Measurements from ENCODE around the gene DHRS11.
"Not testable (repeated sequence)": the region's sequence is repeated elsewhere in the genome, so short reads cannot be mapped to it uniquely, and the experiment has no call there.

DHRS11 gene

DNA sequence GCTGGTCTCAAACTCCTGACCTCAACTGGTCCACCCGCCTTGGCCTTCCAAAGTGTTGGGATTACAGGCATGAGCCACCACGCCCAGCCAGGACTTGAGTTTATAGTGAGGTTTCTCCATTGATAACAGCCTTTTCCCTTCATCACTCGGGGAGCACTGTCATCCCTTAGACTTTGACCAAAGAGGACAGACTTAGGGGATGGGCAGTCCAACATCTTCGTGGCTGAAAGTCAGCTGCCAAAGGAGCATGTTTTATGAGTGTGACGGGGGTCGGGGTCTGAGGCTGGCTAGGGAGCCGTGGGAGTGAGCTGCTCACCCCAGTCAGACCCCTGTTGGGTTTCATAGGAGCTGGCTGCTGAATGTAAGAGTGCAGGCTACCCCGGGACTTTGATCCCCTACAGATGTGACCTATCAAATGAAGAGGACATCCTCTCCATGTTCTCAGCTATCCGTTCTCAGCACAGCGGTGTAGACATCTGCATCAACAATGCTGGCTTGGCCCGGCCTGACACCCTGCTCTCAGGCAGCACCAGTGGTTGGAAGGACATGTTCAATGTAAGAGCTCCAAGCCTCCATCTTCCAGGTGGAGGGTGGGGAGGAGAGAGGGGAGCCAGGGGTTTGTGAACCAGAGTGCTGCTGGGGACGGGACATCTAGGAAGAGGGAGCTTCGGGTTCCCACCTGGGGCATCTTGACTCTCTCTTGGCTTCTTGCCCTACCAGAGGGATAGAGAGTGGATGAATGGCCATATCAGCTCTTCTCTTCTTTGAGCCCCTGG, 3.1 kb downstream of the DHRS11 start:
- no peak for DNase-seq

DNA sequence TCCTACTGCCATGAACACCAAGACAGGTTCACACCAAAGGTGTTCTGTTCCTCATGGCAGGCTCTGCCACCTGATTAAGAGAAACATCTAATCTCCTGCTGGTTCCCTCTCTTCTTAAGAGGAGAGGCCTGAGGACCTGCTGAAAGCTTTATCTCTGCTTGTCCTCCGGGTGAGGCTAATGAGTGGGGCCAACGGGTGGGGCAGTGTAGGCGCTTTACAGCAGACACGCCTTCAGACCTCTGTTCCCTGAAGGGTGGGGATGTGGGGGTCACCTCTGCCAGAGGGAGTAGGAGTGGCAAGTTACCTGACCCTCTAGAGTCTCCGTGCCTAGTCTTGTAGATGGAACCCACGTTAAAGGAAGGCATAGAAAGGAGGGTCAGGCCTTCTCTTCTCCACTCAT, 5.5 kb downstream of the DHRS11 start:
- no peak for DNase-seq

DNA sequence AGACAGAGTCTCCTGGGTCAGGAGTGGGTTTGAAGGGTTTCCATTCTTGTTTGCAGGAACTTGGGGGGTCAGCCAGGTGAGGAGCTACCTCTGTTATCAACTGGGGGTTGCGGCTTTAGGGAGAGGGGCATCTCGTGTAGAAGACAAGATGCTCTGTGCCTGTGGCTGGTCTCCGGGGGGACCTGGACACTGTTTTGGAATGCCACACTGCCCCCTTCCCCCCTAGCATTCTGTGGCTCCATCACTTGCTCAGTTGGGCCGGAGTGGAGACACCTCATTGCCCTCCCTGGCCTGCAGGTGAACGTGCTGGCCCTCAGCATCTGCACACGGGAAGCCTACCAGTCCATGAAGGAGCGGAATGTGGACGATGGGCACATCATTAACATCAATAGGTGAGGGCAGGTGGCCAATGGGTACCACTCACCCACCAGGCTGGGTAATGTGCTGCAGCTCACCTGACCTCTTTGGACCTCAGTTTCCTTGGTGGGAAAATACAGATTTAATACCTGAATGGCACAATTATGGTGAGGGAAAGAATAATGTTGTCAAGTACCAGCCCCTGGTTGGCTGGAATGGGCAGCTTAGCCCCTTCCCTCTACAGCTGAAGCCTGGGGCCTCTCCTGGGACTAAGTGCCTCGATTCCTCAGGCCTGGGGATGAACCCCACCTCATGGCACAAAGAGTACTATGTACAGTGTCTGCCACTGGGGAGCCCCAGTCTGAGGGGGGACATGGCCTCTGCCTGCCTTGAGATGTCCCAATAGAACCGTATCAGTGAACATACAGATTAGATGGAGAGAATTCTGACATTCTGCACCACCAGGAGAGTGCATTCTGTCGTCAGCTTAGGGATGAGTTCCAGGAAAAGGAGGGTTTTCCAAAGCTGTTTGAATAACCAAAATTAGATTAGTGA, 6.4 kb downstream of the DHRS11 start:
- no peak for DNase-seq

GRCh38 chr17:36598951-36599401, 7.3 kb downstream of the DHRS11 start:
- DNase-seq: no peak

DNA sequence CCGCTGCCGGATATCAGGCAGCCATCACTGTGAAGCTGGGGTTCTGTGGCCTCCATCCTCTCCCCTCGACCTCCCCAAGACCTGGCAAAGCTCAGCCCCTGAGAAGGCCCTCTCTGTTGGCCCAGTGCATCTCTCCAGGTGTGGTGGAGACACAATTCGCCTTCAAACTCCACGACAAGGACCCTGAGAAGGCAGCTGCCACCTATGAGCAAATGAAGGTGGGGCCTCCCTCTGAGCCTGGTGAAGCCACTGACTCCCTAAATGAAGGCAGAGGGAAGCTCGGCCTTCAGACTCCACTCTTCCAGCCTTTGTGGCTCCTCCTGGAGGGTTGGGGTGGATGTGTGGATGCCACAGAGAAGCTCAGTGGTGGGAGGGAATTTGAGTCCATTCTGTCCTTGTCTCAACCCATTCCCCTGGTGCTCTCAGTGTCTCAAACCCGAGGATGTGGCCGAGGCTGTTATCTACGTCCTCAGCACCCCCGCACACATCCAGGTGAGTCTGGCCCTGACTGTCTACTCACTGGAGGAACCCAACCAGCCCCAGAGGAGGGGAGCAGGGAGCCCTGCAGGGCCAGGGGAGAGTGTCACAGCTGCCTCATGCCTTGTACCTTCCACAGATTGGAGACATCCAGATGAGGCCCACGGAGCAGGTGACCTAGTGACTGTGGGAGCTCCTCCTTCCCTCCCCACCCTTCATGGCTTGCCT, 8.0 kb downstream of the DHRS11 start:
- no peak for DNase-seq

- no peak for DNase-seq
Observed at GRCh38 chr17:36600465-36600864, 8.8 kb downstream of the DHRS11 start.

DNA sequence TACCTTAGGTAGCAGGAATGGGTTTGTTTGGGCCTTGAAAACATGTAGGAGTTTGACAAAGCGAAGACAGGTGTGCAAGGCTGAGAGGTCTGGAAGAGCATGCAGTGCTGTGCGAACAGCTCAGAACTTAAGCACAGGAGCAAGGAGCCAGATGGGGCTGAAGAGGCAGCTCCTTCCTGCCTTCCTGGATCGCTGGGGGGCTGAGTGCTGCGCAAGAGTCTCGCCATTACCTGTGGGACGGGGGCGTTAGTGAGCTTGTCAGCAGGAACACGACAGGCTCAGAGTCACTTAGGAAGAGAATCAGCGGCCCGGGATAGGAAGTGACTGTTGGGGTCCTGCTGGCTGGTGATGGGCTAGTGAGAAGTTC, 9.2 kb downstream of the DHRS11 start:
- DNase-seq: no peak

DNA sequence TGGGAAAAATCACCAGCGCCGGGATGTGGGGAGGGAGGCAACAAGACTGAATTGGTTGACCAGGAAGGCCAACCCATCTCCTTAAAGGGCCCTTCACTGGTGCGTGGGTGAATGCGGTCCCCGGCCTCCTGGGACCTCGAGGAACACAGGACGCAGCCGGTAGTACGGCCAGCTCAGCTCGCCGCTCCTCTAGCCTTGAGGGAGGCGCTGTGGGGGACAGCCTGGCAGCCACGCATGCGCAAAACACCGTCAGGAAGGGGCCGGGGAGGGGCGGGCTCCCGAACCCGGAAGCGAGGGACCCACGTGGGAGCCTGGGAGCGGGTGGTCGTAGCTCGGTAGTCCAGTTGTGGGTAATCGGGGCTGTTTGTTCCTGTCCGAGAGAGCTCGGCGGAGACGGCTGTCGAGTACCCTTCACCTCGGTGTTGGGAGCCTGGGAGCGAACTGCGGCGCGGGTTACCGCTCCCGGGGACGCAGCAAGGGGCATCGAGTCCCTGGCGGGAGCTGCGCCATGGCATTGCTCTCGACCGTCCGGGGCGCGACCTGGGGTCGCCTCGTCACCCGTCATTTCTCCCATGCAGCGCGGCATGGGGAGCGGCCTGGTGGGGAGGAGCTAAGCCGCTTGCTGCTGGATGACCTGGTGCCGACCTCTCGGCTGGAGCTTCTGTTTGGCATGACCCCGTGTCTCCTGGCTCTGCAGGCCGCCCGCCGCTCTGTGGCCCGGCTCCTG, 9.8 kb downstream of the DHRS11 start, which contains the start of gene MRM1:
Gene MRM1 (plus strand): TSS at position 281 of the 727 bp plus-strand sequence. CDS start 228 bp downstream, at position 509.
- peak; percentile 93 for DNase-seq

- DNase-seq: peak; percentile 25
Observed at GRCh38 chr17:36602030-36602748, 10.5 kb downstream of the DHRS11 start.

GRCh38 chr17:36602924-36603384, 11.3 kb downstream of the DHRS11 start:
- DNase-seq: peak; percentile 79

DNA sequence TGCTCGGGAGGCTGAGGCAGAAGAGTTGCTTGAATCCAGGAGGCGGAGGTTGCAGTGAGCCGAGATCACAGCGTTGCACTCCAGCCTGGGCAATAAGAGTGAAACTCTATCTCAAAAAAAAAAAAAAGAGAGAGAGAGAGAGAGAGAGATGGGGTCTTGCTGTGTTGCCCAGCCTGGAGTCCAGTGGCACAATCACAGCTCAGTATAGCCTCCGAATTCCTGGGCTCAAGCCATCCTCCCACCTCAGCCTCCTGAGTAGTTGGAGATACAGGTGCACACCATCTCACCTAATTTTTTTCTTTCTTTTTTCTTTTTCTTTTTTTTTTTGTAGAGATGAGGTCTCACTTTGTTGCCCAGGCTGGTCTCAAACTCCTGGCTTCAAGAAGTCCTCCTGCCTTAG, 13.3 kb downstream of the DHRS11 start:
- not testable (repeated sequence) for DNase-seq

GRCh38 chr17:36608280-36608679, 16.6 kb downstream of the DHRS11 start:
- DNase-seq: no peak

- peak; percentile 30 for DNase-seq
Observed at GRCh38 chr17:36608794-36609497, 17.3 kb downstream of the DHRS11 start.

GRCh38 chr17:36609498-36609862, 17.8 kb downstream of the DHRS11 start:
- no peak for DNase-seq

- DNase-seq: no peak
Observed at GRCh38 chr17:36610474-36610873, 18.8 kb downstream of the DHRS11 start.

GRCh38 chr17:36611345-36612072, 19.8 kb downstream of the DHRS11 start:
- DNase-seq: no peak

DNA sequence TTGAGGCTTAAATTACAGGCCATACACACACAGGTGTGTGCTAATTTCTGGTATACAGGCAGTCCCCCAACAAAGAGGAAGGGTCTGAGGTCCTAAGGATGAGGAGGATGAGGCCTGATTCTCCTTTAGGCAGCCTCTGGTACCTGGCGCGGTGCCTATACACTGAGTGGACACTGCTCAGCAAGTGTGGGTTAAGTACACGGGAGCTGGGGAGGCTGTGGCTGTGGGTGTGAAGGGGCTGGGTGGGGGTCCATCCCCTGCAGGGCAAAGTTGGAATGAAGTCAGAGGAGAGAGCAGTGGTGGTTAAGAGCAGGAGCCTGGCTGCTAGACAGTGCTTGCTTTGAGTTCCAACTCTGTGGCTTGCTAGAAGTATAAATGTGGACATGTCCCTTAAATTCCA, 20.6 kb downstream of the DHRS11 start:
- DNase-seq: no peak

DNA sequence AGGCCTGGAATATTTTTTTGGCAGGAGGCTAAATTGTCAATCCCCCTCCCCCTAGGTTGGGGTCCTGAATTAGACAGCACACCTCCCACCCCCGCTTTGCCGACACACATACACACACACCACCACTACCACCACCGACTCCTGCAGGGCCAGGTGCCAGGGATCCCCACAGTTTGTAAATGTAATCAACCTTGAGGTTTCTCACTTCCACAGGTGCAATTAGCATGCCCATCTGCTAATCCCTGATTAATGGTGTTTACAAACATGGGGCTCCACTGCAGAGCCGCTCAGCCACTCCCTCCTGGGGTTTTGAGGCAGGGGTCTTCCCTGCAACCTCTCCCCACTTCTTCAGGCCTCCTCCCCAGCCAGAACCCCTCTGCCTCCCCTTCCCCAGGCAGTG, 21.5 kb downstream of the DHRS11 start:
- no peak for DNase-seq

DNA sequence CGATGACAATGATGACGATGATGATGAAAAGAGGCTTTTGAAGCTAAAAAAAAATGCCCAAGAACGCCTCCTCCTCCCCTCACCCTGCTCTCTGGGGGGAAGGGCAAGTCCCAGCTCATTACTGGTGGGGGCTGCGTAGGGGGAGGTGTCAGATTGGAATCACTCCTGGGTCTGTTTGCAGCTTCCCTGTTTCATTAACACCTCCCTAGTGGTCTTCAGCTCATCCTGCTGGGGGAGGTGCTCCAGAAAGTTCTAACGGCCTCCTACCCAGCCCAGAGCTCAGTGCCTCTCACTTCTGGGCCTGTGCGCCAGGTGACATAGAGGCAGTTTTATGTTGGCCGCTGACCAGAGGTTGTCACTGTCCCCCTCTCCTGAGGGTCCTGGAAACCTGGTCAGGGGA, 22.4 kb downstream of the DHRS11 start:
- no peak for DNase-seq

DNA sequence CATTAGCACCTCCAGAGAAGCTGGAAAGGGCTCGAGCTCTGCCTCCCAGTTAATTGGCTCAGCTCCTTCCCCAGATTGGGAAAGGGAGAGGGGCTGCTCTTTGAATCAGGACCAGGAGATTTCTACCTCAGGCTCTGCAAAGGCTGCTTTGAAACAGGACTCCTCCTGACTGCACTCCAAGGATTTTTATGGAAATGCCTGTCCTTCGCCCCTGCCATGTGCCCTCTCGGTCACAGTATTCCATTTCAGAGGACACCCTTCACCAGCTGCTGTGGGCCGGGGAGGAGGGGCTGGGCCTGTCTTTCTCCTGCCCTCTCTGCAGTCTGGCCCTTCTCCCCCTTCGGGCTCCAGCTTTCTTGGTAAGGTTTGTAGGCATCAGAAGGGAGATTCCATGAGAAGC, 23.3 kb downstream of the DHRS11 start:
- no peak for DNase-seq

Measured in activated CD4-positive, alpha-beta T cell treated with anti-CD3 and anti-CD28 coated beads for 48 hours (primary cell).